Ramos (cell line): Measurements from ENCODE around the gene APMAP.
"Not testable (repeated sequence)": the region's sequence is repeated elsewhere in the genome, so short reads cannot be mapped to it uniquely, and the experiment has no call there.

Experiments
- in situ Hi-C: fragments of 300-500 bp; cut with MboI; formaldehyde crosslinking; loops from one replicate; pipeline ENCODE4 v1.14.3; 2022; ENCODE audit warnings: low sequenced_read_pairs; ENCODE audit not compliant: unreplicated experiment

Gene APMAP

GRCh38 chr20:24937579-24937978, 55.0 kb downstream of the APMAP start:
- in situ Hi-C loops: no loop called here

GRCh38 chr20:24936526-24937407, 55.8 kb downstream of the APMAP start:
- in situ Hi-C loops: no loop called here

GRCh38 chr20:24935766-24936525, 56.6 kb downstream of the APMAP start:
- in situ Hi-C loops: no loop called here

DNA sequence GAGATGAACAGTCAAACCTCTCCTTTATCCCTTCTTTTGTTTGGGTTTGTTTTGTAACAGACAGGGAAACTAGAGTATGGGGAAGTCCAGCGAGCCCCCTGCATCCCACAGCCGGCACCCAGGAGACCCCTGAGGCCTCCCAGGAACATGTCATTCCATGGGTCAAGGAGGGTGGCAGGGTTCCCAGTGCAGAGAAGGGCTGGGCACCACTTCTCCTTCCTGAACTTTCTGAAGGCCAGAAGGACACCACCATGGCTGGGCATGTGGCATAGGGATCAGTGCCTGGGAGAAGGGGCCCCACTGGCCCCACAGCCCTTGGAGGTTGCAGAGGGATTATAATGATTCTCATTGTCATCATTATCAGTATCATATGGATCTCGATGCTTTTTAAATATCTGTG, 57.4 kb downstream of the APMAP start:
- in situ Hi-C loops: no loop called here

DNA sequence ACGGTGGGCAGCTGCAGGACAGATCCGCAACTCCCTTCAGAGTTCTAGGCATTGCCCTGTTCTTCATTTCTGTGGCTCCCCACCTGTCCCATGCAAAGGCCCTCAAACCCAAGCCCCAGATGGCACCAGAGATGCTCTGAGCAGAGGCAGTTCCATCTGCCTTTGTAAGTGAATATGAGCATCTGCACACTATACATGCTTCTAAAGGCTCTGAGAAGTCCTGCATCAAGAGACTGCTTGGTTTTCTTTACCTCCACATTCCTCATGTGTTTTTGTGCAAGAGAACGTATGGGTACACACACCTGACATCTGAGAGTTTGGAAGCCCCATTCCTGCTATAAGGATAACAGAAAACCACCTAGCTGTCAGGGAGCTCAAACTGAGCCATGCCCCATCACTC, 57.8 kb downstream of the APMAP start:
- in situ Hi-C loops: no loop called here

DNA sequence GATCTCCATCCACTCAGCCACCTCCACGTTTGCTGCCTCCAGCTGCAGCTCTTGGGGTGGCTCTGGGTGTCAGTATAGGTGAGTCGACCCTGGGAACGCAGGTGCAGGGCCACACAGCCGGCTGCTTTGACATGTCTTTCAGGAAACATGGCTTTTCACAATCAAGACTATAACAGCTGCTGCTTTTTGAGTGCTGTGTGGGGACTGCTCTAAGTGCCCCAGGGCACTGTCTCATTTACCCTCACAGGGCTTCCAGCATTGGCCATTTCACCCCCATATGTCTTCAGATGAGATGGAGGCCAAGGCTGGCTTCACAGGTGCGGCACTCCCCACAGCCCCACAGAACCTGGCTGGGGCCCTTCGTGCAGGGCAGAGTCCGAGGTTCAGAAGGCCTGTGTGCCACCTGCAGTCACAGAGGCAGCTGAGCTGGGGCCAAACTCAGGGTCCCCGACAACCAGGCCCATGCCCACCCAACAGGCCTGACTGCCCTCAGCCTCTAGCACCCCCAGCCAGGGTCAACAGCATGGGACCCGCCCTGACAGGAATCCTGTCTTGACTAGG, 58.4 kb downstream of the APMAP start:
- in situ Hi-C loops: no loop called here

DNA sequence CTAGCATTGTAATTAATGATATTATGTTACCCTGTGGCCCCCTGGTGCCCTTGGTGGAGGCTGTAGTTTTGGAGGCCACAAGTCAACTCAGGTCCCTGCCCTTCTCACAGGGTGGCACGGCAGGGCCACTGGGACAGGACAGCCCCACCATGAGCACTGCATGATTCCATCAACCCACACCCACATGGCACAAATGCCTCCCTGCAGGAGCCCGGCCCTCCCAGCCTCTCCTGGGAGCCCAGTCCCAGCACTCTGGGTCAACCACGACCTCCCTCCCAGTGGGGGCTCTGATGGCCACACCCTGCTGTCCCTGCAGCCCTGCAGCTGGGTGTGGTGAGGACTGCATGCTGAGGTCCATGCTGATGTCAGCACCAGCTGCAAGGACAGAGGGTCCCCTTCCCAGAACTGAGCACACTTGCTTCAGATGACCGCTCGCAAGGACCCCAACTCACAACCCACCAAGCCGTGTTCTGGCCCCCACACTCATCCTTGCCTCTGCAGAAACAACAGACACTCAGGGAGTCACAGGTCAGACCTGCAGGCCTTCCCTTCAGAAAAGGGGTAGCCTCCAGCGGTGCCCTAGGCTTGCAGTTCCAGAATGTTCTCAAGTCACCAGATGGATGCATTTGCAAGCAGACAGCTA, 59.2 kb downstream of the APMAP start:
- in situ Hi-C loops: no loop called here

DNA sequence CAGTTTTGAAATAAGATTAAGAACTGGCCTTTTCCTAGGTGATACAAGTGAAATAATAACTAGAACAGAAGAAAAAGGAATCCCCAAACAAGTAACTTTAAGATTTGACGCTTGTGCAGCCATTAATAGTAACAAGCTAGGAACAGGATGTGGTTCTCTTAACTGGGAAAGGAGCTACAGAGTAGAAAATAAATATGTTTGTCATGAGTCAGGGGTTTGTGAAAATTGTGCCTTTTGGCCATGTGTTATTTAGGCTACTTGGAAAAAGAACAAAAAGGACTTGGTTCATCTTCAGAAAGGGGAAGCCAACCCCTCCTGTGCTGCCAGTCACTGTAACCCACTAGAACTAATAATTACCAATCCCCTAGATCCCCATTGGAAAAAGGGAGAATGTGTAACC, 60.7 kb downstream of the APMAP start:
- in situ Hi-C loops: not testable (repeated sequence)

- in situ Hi-C loops: not testable (repeated sequence)
These were observed 61.5 kb downstream of the APMAP start for GRCh38 chr20:24930724-24931688.

DNA sequence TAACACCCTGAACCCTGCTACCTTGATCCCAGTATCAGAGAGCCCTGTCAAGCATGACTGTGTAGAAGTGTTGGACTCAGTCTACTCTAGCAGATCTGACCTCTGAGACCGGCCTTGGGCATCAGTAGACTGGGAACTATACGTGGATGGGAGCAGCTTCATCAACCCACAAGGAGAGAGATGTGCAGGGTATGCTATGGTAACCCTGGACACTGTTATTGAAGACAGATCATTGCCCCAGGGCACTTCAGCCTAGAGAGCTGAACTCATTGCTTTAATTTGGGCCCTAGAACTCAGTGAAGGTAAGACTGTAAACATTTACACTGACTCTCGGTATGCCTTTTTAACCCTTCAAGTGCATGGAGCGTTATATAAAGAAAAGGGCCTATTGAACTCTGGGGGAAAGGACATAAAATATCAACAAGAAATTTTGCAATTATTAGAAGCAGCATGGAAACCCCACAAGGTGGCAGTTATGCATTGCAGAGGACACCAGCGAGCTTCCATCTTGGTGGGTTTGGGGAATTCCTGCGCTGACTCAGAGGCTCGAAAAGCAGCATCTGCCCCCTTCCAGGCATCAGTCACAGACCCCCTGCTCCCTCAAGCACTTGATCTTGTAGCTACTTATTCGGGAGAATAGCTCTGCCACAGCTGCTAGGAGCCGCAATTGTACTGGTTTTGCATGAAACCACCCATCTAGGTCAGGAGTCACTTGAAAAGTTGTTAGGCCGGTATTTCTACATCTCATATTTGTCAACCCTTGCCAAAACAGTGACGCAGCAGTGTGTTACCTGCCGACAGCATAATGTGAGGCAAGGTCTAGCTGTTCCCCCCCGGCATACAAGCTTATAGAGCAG, 62.5 kb downstream of the APMAP start:
- in situ Hi-C loops: not testable (repeated sequence)

- in situ Hi-C loops: not testable (repeated sequence)
These were observed 63.3 kb downstream of the APMAP start for GRCh38 chr20:24929259-24929658.

DNA sequence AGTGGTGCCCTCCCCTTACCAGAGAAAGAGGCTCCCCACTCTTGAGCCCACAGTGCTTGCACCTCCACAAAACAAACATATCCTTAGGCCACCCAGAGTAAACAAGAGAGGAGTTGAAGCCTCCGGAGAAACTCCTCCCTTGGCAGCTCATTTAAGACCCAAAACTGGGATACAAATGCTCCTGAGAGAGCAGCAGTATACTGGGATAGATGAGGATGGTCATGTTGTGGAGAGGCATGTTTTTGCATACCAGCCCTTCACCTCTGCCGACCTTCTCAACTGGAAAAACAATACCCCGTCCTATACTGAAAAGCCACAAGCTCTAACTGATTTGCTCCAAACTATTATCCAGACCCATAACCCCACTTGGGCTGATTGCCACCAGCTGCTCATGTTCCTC, 71.8 kb downstream of the APMAP start:
- in situ Hi-C loops: loop anchor here (25.0 kb wide), 1 partner anchor 383 kb away; no protein-coding TSS in a partner anchor

GRCh38 chr20:24919665-24920064, 72.9 kb downstream of the APMAP start:
- in situ Hi-C loops: loop anchor here (10.0 to 25.0 kb wide), 2 partner anchors 135 to 382 kb away; no protein-coding TSS in a partner anchor

- in situ Hi-C loops: loop anchor here (10.0 to 25.0 kb wide), 2 partner anchors 134 to 382 kb away; no protein-coding TSS in a partner anchor
These were observed 73.7 kb downstream of the APMAP start for GRCh38 chr20:24918579-24919566.

GRCh38 chr20:24917797-24918578, 74.6 kb downstream of the APMAP start:
- in situ Hi-C loops: loop anchor here (10.0 to 25.0 kb wide), 2 partner anchors 133 to 381 kb away; no protein-coding TSS in a partner anchor

DNA sequence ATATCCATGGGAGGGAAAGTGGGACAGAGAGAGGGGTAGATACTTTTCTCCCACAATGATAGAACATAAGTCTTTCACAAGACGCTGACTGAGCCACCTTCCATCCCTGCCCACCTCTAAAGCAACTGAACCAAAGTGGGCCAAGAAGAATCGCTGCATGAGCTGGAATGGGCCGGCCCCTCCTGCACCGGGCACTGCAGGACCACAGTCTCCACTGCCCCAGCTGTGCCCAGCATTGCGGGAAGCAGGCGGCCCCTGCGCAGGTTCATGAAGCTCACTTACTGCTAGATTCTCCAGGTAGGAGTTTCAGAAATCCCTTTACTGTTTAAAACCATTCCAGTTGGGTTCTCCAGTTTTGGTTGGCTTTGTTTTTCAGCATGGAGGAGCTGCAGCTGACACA, 75.5 kb downstream of the APMAP start:
- in situ Hi-C loops: loop anchor here (10.0 to 25.0 kb wide), 2 partner anchors 132 to 380 kb away; no protein-coding TSS in a partner anchor
